ENCODE results near the gene MAML3.

DNA sequence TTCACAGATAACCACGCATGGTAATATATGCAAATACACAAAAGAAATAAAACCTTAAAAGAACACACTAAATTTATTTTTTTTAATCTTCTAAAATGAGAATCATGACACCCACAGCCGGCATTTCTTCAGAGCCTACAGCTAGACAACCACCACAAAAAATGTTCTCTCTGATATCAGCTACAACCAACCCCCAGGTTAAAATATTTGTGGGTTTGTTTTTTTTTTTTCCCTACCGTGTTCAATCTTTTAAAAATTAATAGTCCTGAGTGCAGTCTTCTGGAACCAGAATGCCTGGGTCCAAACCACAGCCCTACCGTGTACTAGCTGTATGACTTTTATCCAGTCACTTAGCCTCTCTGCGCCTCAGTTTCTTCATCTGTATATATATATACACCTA lies 36.0 kb downstream of the MAML3 start:
- TF ChIP-seq FOXK2 (IDR thresholded peaks at IDR 0.05) (no peak), ELF4 (IDR thresholded peaks at IDR 0.05) (no peak), FOXM1 (IDR thresholded peaks at IDR 0.05; ENCODE audit: borderline replicate concordance) (no peak), SUZ12 (IDR thresholded peaks at IDR 0.05) (no peak), TARDBP (IDR thresholded peaks at IDR 0.05) (no peak), SP1 (IDR thresholded peaks at IDR 0.05) (no peak), L3MBTL2 (conservative IDR thresholded peaks at IDR 0.05) (no peak), HDGF (IDR thresholded peaks at IDR 0.05; ENCODE audit: borderline replicate concordance) (no peak), BHLHE40 (IDR thresholded peaks at IDR 0.05; ENCODE audit: borderline replicate concordance) (no peak)
- TF ChIP-seq, protein P1, sequence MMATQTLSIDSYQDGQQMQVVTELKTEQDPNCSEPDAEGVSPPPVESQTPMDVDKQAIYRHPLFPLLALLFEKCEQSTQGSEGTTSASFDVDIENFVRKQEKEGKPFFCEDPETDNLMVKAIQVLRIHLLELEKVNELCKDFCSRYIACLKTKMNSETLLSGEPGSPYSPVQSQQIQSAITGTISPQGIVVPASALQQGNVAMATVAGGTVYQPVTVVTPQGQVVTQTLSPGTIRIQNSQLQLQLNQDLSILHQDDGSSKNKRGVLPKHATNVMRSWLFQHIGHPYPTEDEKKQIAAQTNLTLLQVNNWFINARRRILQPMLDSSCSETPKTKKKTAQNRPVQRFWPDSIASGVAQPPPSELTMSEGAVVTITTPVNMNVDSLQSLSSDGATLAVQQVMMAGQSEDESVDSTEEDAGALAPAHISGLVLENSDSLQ (IDR thresholded peaks at IDR 0.05): no peak
